ENCODE results near the gene MLNR. TPM values are rescaled to one million over a fixed set of nuclear protein-coding genes. Genes with fewer than 3 reads are reported as not detected.
A peak's percentile ranks its signal among the peaks of the same experiment; 100 is the strongest.

The MLNR gene
- polyA plus RNA-seq, 2 donors: not detected

DNA sequence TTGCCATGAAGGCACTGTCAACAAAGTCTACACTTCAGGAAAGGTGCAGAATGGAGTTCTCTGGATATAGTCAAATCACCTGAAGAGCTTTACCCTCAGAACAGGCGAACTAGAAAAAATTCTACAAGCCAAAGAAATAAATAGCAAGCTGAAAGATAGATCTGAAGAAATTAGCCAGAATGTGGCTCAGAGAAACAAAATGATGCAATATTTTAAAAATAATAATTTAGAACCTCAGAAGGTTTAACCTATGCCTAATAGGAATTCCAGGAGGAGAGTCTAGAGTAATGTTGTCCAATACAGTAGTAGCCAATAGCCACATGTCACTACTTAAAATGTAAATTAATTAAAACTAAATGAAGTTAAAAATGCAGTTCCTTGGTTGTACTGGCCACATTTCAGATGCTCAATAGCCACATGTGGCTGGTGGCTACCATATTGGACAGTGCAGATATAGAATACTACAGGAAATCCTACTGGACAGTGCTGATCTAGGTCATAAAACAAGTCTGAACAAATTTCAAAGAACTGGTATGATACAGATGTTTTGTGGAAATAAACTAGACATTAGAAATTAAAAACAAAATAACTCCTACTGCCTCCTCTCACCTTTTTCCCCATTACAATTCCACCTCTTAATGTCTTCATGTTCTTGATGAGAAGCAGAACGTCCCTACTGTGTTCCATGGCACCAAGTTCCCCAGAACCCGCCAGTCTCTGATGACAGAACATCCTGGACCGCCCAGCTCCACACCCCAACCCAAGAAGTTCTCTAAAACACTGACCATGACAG lies 26.9 kb downstream of the MLNR start:
- H3K36me3 ChIP-seq (ENCODE audit: control insufficient read depth in 2 of 2, insufficient read depth in 2 of 2, low read length in 1 of 2): no peaks in the 10 kb centered on the region
- peaks cover 0 to 3% of the 10 kb centered on the region in 2 donors for H3K9me3 ChIP-seq (ENCODE audit: control insufficient read depth in 2 of 2, insufficient read depth in 1 of 2, low read depth in 1 of 2, low read length in 1 of 2)
- H3K27ac ChIP-seq (ENCODE audit: low read depth in 2 of 2, low read length in 1 of 2): peak overlapping the region; percentile 79 to 93
- peak overlapping the region; percentile 79 to 92 for H3K4me3 ChIP-seq (ENCODE audit: low read depth in 1 of 2, low read length in 2 of 2)
- H3K4me1 ChIP-seq (ENCODE audit: control insufficient read depth in 2 of 2, insufficient read depth in 2 of 2, low read length in 1 of 2): no peaks in the 10 kb centered on the region
- no peaks in the 10 kb centered on the region for H3K27me3 ChIP-seq (ENCODE audit: control insufficient read depth in 1 of 2, insufficient read depth in 2 of 2, low read length in 2 of 2)
- 24 to 25% methylated on average over 4 of the region's 4 CpGs for WGBS, 2 donors

DNA sequence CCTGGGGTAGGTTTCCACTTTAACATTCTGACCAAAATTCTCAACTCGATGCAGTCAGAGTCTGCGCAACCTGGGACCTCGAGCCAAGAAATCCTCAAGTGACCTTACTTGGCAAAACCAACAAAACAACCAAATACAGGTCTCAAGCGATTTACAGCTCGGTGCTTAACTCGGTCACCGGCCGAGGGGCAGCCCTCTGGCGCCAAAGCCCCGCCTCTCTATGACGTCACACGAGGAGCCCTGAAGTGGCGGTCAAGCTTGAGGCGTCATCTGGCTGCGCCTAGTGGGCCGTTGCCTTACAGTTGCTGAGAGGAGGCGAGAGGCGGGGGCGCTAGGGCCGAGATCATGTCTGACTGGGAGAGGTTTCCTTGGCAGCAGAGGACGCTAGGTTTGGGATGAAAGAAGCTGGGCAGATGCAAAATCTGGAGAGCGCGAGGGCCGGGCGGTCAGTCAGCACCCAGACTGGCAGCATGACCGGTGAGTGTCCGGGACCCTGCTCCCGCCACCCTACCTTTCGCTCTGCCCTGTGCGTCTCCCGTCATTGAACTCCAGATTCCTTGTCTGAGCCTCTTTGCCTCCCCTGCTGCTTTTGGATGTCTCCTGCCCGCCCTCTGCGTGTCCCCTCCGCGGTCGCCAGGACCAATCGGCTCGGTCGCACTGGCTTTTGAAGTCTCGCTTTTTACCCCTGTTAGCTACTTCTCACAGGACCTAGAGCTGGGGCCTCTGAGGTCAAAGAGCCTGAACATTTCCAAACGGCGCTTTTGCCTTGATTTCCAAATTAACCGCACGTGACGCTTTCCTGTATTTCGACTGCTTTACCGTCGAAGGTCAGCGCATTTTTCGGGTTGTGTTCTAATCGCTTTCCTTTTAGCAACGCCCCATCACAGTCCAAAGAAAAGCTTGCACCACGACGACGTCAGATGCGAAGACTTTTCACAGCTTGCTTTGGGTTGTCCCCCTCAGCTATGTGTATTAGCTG lies 27.8 kb downstream of the MLNR start, which contains the start of gene CDADC1:
Gene CDADC1 (plus strand): TSS at position 283 of the 979 bp plus-strand sequence. CDS start 113 bp downstream, at position 396.
- WGBS, 2 donors: 0 to 1% methylated on average over 56 of the region's 56 CpGs
- no peaks in the 10 kb centered on the region for H3K36me3 ChIP-seq (ENCODE audit: control insufficient read depth in 2 of 2, insufficient read depth in 2 of 2, low read length in 1 of 2)
- H3K4me1 ChIP-seq (ENCODE audit: control insufficient read depth in 2 of 2, insufficient read depth in 2 of 2, low read length in 1 of 2): no peaks in the 10 kb centered on the region
- no peaks in the 10 kb centered on the region for H3K9me3 ChIP-seq (ENCODE audit: control insufficient read depth in 2 of 2, insufficient read depth in 1 of 2, low read depth in 1 of 2, low read length in 1 of 2)
- H3K27me3 ChIP-seq (ENCODE audit: control insufficient read depth in 1 of 2, insufficient read depth in 2 of 2, low read length in 2 of 2): no peaks in the 10 kb centered on the region
- H3K4me3 ChIP-seq (ENCODE audit: low read depth in 1 of 2, low read length in 2 of 2): peak within 1 kb of the TSS; percentile 79 to 92
- peak within 1 kb of the TSS; percentile 79 to 93 for H3K27ac ChIP-seq (ENCODE audit: low read depth in 2 of 2, low read length in 1 of 2)

DNA sequence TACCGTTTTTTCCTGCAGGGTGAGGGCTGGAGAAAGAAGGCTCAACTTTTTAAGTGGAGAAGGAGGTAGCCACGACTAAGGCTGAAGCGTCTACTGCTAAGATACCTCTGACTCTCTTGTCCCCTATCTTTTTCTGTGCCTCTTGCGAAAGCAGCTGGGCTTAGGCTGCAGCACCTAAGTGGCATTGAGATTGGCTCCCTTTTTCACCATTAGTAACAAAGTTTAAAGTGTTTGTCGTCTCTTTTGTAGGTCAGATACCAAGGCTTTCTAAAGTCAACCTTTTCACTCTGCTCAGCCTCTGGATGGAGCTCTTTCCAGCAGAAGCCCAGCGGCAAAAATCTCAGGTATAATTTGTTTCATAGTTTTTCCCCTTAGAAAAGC lies 28.5 kb downstream of the MLNR start:
- H3K36me3 ChIP-seq (ENCODE audit: control insufficient read depth in 2 of 2, insufficient read depth in 2 of 2, low read length in 1 of 2): no peaks in the 10 kb centered on the region
- 6 to 8% methylated on average over 6 of the region's 6 CpGs for WGBS, 2 donors
- no peaks in the 10 kb centered on the region for H3K4me1 ChIP-seq (ENCODE audit: control insufficient read depth in 2 of 2, insufficient read depth in 2 of 2, low read length in 1 of 2)
- H3K27ac ChIP-seq (ENCODE audit: low read depth in 2 of 2, low read length in 1 of 2): peak overlapping the region; percentile 79 to 93
- no peaks in the 10 kb centered on the region for H3K9me3 ChIP-seq (ENCODE audit: control insufficient read depth in 2 of 2, insufficient read depth in 1 of 2, low read depth in 1 of 2, low read length in 1 of 2)
- H3K4me3 ChIP-seq (ENCODE audit: low read depth in 1 of 2, low read length in 2 of 2): peak overlapping the region; percentile 79 to 92
- no peaks in the 10 kb centered on the region for H3K27me3 ChIP-seq (ENCODE audit: control insufficient read depth in 1 of 2, insufficient read depth in 2 of 2, low read length in 2 of 2)

DNA sequence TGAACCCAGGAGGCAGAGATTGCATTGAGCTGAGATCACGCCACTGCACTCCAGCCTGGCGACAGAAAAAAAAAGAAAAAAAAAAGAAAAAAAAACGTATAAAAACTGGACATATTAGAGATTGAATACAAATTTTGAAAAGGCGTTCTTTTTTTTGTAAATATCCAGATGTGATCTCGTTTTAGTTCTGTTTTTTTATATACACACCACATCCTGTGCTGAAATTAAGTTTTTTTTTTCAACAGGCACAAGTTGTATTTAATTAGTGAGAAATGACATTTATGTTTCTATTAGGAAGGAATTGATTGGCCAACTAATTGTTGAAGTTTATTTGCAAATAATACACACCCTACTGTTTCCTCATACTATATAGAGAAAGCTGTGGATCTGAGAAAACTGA lies 31.2 kb downstream of the MLNR start:
- Histone ChIP-seq H3K4me1 (ENCODE audit: control insufficient read depth in 2 of 2, insufficient read depth in 2 of 2, low read length in 1 of 2) (no peaks in the 10 kb centered on the region), H3K4me3 (ENCODE audit: low read depth in 1 of 2, low read length in 2 of 2) (no peak overlapping the region), H3K36me3 (ENCODE audit: control insufficient read depth in 2 of 2, insufficient read depth in 2 of 2, low read length in 1 of 2) (peaks cover 2 to 8% of the 10 kb centered on the region in 2 donors), H3K9me3 (ENCODE audit: control insufficient read depth in 2 of 2, insufficient read depth in 1 of 2, low read depth in 1 of 2, low read length in 1 of 2) (no peaks in the 10 kb centered on the region), H3K27ac (ENCODE audit: low read depth in 2 of 2, low read length in 1 of 2) (no peak overlapping the region), H3K27me3 (ENCODE audit: control insufficient read depth in 1 of 2, insufficient read depth in 2 of 2, low read length in 2 of 2) (no peaks in the 10 kb centered on the region)
- WGBS, 2 donors: 77 to 80% methylated on average over 5 of the region's 5 CpGs

DNA sequence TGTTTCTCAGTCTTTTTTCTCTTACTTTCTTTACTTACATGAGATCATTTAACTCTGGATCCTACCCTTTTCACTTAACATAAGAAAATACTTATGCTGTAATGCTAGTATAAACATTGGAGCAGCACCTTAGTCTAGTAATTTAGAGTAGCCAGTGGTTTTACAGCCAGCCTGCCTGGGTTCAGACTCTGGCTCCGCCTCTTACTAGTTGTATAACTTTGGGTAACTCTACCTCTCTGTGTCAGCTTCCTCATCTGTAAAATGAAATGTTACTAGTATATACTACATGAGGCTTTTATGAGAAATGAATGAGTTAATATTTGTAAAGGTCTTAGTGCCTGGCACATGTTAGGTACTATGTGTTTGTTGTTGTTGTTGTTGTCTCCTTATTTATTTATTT lies 33.2 kb downstream of the MLNR start:
- Histone ChIP-seq H3K4me3 (ENCODE audit: low read depth in 1 of 2, low read length in 2 of 2) (no peak overlapping the region), H3K27me3 (ENCODE audit: control insufficient read depth in 1 of 2, insufficient read depth in 2 of 2, low read length in 2 of 2) (no peaks in the 10 kb centered on the region), H3K36me3 (ENCODE audit: control insufficient read depth in 2 of 2, insufficient read depth in 2 of 2, low read length in 1 of 2) (peaks cover 2 to 8% of the 10 kb centered on the region in 2 donors), H3K27ac (ENCODE audit: low read depth in 2 of 2, low read length in 1 of 2) (no peak overlapping the region), H3K4me1 (ENCODE audit: control insufficient read depth in 2 of 2, insufficient read depth in 2 of 2, low read length in 1 of 2) (no peaks in the 10 kb centered on the region), H3K9me3 (ENCODE audit: control insufficient read depth in 2 of 2, insufficient read depth in 1 of 2, low read depth in 1 of 2, low read length in 1 of 2) (no peaks in the 10 kb centered on the region)
- WGBS, 2 donors: 95 to 97% methylated on average over 1 of the region's 1 CpG

DNA sequence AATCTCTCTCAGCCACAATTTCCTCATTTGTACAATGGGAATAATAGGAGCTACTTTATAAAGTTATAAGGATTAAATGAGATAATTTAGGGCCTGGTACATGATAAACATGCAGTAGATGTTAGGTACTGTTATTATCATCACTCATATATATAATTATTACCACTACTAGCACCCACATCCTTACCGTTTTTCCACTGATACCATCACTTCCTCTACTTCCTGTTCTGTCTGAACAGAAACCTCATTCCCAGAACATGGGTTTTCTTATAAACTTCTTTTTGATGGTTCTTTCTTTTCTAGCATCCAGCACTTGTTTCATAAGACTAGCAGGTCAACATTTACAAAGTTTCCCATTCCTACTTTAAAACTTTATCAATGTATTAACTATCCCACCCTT lies 33.9 kb downstream of the MLNR start:
- 57 to 67% methylated on average over 1 of the region's 1 CpG for WGBS, 2 donors
- Histone ChIP-seq H3K36me3 (ENCODE audit: control insufficient read depth in 2 of 2, insufficient read depth in 2 of 2, low read length in 1 of 2) (peaks cover 2 to 8% of the 10 kb centered on the region in 2 donors), H3K9me3 (ENCODE audit: control insufficient read depth in 2 of 2, insufficient read depth in 1 of 2, low read depth in 1 of 2, low read length in 1 of 2) (no peaks in the 10 kb centered on the region), H3K27me3 (ENCODE audit: control insufficient read depth in 1 of 2, insufficient read depth in 2 of 2, low read length in 2 of 2) (no peaks in the 10 kb centered on the region), H3K4me3 (ENCODE audit: low read depth in 1 of 2, low read length in 2 of 2) (no peak overlapping the region), H3K27ac (ENCODE audit: low read depth in 2 of 2, low read length in 1 of 2) (no peak overlapping the region), H3K4me1 (ENCODE audit: control insufficient read depth in 2 of 2, insufficient read depth in 2 of 2, low read length in 1 of 2) (no peaks in the 10 kb centered on the region)

DNA sequence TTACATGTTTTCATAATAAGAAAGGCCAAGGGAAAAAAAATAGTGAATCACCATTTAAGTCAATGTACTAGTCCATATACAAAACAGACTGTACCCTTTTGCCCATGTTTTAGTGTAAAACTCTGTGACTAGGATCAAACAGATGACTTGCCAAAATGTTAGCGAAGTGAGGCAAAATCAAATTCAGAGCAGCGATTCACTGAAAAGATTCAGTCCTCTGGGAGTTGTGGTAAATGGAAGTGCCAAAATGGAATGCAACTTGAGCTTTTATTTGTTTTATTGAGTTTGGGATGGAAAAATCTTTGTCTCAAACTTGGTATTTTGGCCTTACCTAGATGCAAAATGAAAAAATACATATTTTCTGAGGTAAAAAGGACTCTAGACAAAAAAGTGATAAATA lies 36.7 kb downstream of the MLNR start:
- Histone ChIP-seq H3K4me3 (ENCODE audit: low read depth in 1 of 2, low read length in 2 of 2) (no peak overlapping the region), H3K36me3 (ENCODE audit: control insufficient read depth in 2 of 2, insufficient read depth in 2 of 2, low read length in 1 of 2) (peaks cover 5 to 13% of the 10 kb centered on the region in 2 donors), H3K9me3 (ENCODE audit: control insufficient read depth in 2 of 2, insufficient read depth in 1 of 2, low read depth in 1 of 2, low read length in 1 of 2) (no peaks in the 10 kb centered on the region), H3K27me3 (ENCODE audit: control insufficient read depth in 1 of 2, insufficient read depth in 2 of 2, low read length in 2 of 2) (no peaks in the 10 kb centered on the region), H3K4me1 (ENCODE audit: control insufficient read depth in 2 of 2, insufficient read depth in 2 of 2, low read length in 1 of 2) (no peaks in the 10 kb centered on the region), H3K27ac (ENCODE audit: low read depth in 2 of 2, low read length in 1 of 2) (no peak overlapping the region)
- 79 to 87% methylated on average over 2 of the region's 2 CpGs for whole genome bisulfite sequencing, 2 donors

DNA sequence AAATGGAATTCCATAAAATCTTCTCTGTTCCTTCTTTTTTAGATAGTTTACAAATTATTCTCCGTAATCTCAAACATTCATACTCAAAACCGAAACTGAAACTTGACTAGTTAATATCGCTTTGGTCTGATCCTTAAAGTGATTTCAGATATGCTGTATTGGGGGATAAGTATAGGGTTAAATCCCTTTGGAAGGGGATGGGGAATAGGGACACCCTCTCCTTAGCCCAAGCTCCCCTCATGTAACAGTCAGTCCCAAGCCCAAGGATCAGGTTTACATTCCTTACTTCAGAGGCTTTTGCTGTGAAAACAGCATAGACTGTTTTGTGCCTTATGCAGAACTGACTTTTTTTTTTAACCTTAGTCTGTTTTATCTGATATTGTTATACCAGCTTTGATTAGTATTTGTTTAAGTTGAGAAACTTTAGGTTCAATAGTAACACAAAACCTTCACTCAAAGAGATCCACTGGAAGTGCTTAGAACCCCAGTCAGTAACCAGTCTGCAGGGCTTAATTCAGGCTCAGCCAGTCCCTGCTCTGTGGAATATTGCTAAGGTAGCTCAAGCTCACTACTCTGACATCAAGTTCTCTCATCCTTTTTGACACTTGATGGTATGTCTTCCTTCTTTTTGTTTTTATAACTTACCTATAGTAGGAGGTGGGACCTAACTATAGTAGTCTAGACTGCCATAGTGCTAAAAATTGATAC lies 38.1 kb downstream of the MLNR start:
- Histone ChIP-seq H3K36me3 (ENCODE audit: control insufficient read depth in 2 of 2, insufficient read depth in 2 of 2, low read length in 1 of 2) (peaks cover 5 to 13% of the 10 kb centered on the region in 2 donors), H3K27me3 (ENCODE audit: control insufficient read depth in 1 of 2, insufficient read depth in 2 of 2, low read length in 2 of 2) (no peaks in the 10 kb centered on the region), H3K4me1 (ENCODE audit: control insufficient read depth in 2 of 2, insufficient read depth in 2 of 2, low read length in 1 of 2) (no peaks in the 10 kb centered on the region), H3K4me3 (ENCODE audit: low read depth in 1 of 2, low read length in 2 of 2) (peak overlapping the region in 1 of 2 donors; percentile 7), H3K27ac (ENCODE audit: low read depth in 2 of 2, low read length in 1 of 2) (no peak overlapping the region), H3K9me3 (ENCODE audit: control insufficient read depth in 2 of 2, insufficient read depth in 1 of 2, low read depth in 1 of 2, low read length in 1 of 2) (no peaks in the 10 kb centered on the region)
- 51 to 59% methylated on average over 3 of the region's 3 CpGs for WGBS, 2 donors

DNA sequence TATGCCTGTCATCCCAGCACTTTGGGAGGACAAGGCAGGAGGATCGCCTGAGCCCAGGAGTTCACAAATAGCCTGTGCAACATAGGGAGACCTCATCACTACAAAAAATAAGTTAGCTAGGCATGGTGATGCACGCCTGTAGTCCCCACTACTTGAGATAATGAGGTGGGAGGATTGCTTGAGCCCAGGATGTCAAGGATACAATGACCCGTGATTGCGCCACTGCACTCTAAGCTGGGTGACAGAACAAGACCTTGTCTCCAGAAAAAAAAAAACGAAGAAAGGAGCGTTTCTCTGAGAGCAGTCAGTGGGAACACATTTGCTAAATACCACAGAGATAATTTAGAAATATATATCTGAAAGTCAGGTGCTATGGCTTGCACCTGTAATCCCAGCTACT lies 39.4 kb downstream of the MLNR start:
- WGBS, 2 donors: 91 to 95% methylated on average over 6 of the region's 6 CpGs
- no peak overlapping the region for H3K27ac ChIP-seq (ENCODE audit: low read depth in 2 of 2, low read length in 1 of 2)
- no peak overlapping the region for H3K4me3 ChIP-seq (ENCODE audit: low read depth in 1 of 2, low read length in 2 of 2)
- no peaks in the 10 kb centered on the region for H3K27me3 ChIP-seq (ENCODE audit: control insufficient read depth in 1 of 2, insufficient read depth in 2 of 2, low read length in 2 of 2)
- H3K36me3 ChIP-seq (ENCODE audit: control insufficient read depth in 2 of 2, insufficient read depth in 2 of 2, low read length in 1 of 2): peaks cover 5 to 13% of the 10 kb centered on the region in 2 donors
- no peaks in the 10 kb centered on the region for H3K4me1 ChIP-seq (ENCODE audit: control insufficient read depth in 2 of 2, insufficient read depth in 2 of 2, low read length in 1 of 2)
- no peaks in the 10 kb centered on the region for H3K9me3 ChIP-seq (ENCODE audit: control insufficient read depth in 2 of 2, insufficient read depth in 1 of 2, low read depth in 1 of 2, low read length in 1 of 2)
